Right lobe of liver (tissue), 6 donors: ENCODE results near the gene COL19A1. TPM values are rescaled to one million over a fixed set of nuclear protein-coding genes. Genes with fewer than 3 reads are reported as not detected.

Experiments used
- ATAC-seq, 4 donors: fragments of 200-7000 bp; cut with Tn5 transposase; one replicate each; pipeline ENCODE4 v1.9.1; 2020; ENCODE audit warnings: mild to moderate bottlenecking in 4 of 4, moderate library complexity in 4 of 4
- DNase-seq, 3 donors: peaks; one replicate each; pipeline ENCODE4 v3.0.0-alpha.2; 2020
- H3K27ac ChIP-seq, 3 donors: fragments of 200-600 bp; one replicate each; pipeline ENCODE4 v1.8.0; 2022
- H3K27me3 ChIP-seq, 2 donors: fragments of 200-600 bp; one replicate each; pipeline ENCODE4 v1.8.0; 2022
- H3K36me3 ChIP-seq, 4 donors: fragments of 200-600 bp; sonication (generic) in 1 of 4; one replicate each; pipeline versions ENCODE4 v1.5.1 to v1.8.0; 2017 to 2022; ENCODE audit warnings: control low read depth in 1 of 4
- H3K4me1 ChIP-seq, 4 donors: fragments of 200-600 bp; sonication (generic) in 1 of 4; one replicate each; pipeline versions ENCODE4 v1.5.1 to v1.8.0; 2017 to 2022; ENCODE audit warnings: control low read depth in 1 of 4
- H3K4me3 ChIP-seq, 3 donors: fragments of 200-600 bp; one replicate each; pipeline ENCODE4 v1.8.0; 2022
- H3K9me3 ChIP-seq, 4 donors: fragments of 200-600 bp; sonication (generic) in 1 of 4; one replicate each; pipeline versions ENCODE4 v1.5.1 to v1.8.0; 2017 to 2022; ENCODE audit warnings: control low read depth in 1 of 4
- CTCF ChIP-seq, 4 donors: fragments of 200-600 bp in 3 of 4; fragments of 450-650 bp in 1 of 4; IDR thresholded peaks; one replicate each; pipeline versions ENCODE4 v1.5.1 to v1.8.0; 2016 to 2022; ENCODE audit warnings: antibody characterized with exemption in 4 of 4, mild to moderate bottlenecking in 2 of 4
- POLR2A ChIP-seq: fragments of 450-650 bp; IDR thresholded peaks from one replicate; pipeline ENCODE4 v1.6.1; 2017; ENCODE audit warnings: antibody characterized with exemption, mild to moderate bottlenecking
- WGBS: methylation state at CpG from one replicate; pipeline ENCODE4 v1.1.6; 2018; ENCODE audit warnings: low coverage, low lambda C conversion rate; ENCODE audit not compliant: insufficient coverage; ENCODE audit errors: missing lambda C conversion rate; 5-methylcytosine and 5-hydroxymethylcytosine counted together
- intact Hi-C, 2 donors: fragments of 100-400 bp; cut with DNase I; formaldehyde crosslinking; loops; one replicate each; pipeline versions ENCODE4 v1.11.2 to v1.14.1; 2022
- total RNA-seq, 6 experiments: library from RNA; depleted of rRNA in 2 of 6; stranded (reverse); fragments of >200 nt in 2 of 6; fragmentation: NEBNext Ultra II Directional in 3 of 6; extraction: Animal tissue kit (Norgen Biotek cat#: 25700) in 3 of 6; gene quantifications; one replicate each; pipeline versions ENCODE4 v1.1.0 to v1.2.4, GENCODE V29; 2016 to 2023
- donor health status: DM: no; HTN: yes; CAD: no.
- donor health status: DM: no; HTN: no; CAD: no.
- donor health status: DM: no; HTN: no; CAD: no.
- donor health status: DM: no; HTN: yes; CAD: no.
- donor health status: DM: no; HTN: yes; CAD: no.

Gene COL19A1
- total RNA-seq, 6 experiments from 2014 or later = 0.18 to 0.39 (median 0.27) TPM; not detected in 2

- intact Hi-C loops = no loop called here
- TF ChIP-seq CTCF (IDR thresholded peaks at IDR 0.05) = no peak
- no peak for TF ChIP-seq POLR2A
- H3K4me3 ChIP-seq = no peak overlapping the region
- WGBS = 22% methylated on average over 1 of the region's 1 CpG
- H3K4me1 ChIP-seq = no peaks in the 10 kb centered on the region
- H3K36me3 ChIP-seq = no peaks in the 10 kb centered on the region
- ATAC-seq (no peak), DNase-seq (no peak)
- no peaks in the 10 kb centered on the region for H3K27me3 ChIP-seq
- H3K9me3 ChIP-seq = no peaks in the 10 kb centered on the region
- H3K27ac ChIP-seq = no peak overlapping the region
Measured at GRCh38 chr6:70037445-70037844, 171.1 kb downstream of the COL19A1 start.

DNA sequence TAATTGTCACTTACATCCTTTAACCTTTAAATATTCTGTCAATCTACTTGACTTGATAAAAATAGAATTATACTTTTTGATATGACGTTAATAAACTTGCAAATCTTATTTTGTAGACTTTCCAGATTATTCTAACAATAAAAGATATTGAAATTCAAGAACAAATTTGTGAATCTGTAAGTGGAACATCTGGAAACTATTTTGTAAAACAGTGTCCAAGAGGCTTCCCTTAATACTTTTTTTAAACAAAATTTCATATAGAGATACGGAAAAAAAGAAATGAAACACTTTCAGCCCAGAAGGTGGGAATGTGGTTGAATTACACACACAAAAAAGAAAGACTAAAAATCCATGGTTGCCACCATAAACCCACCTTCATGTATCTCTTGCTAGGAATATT, 174.4 kb downstream of the COL19A1 start:
- no peak for ATAC-seq
- Histone ChIP-seq H3K27ac (no peak overlapping the region), H3K9me3 (no peaks in the 10 kb centered on the region), H3K27me3 (no peaks in the 10 kb centered on the region), H3K4me1 (no peaks in the 10 kb centered on the region), H3K36me3 (no peaks in the 10 kb centered on the region), H3K4me3 (no peak overlapping the region)
- DNase-seq = no peak
- intact Hi-C loops = no loop called here
- WGBS = 58% methylated on average over 2 of the region's 2 CpGs
- TF ChIP-seq CTCF (IDR thresholded peaks at IDR 0.05) = no peak
- TF ChIP-seq POLR2A = no peak

- Histone ChIP-seq H3K4me1 (no peaks in the 10 kb centered on the region), H3K4me3 (no peak overlapping the region), H3K27ac (no peak overlapping the region), H3K36me3 (no peaks in the 10 kb centered on the region), H3K9me3 (no peaks in the 10 kb centered on the region), H3K27me3 (no peaks in the 10 kb centered on the region)
- ATAC-seq (peak in 1 of 4 donors; percentile 47), DNase-seq (no peak)
- TF ChIP-seq POLR2A (no peak), CTCF (IDR thresholded peaks at IDR 0.05) (no peak)
- 10% methylated on average over 1 of the region's 1 CpG for WGBS
- intact Hi-C loops = no loop called here
Measured at GRCh38 chr6:70041411-70041810, 175.1 kb downstream of the COL19A1 start.

DNA sequence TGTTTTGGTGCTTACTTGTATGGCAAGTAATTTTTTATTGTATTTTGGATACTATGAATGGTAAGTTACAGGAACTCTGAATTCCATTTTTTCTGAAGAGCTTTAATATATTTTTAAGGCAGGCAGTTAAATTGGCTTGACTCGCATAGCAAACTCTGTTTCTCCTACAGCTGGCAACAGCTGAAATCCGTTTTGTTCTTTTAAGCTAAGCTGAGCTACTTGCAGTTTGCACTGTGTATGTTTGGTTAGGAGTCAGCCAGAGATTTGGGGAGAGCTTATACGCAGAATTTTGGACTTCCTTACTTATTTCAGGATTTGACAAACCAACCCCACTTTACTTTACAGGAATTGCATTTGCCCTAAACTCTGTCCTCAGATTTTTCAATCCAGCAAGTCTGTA, 179.1 kb downstream of the COL19A1 start:
- ATAC-seq = no peak

More for the DNA sequence above, 179.1 kb downstream of the COL19A1 start:
- intact Hi-C loops = no loop called here
- no peak overlapping the region for H3K4me3 ChIP-seq
- no peaks in the 10 kb centered on the region for H3K4me1 ChIP-seq
- no peak overlapping the region for H3K27ac ChIP-seq
- TF ChIP-seq CTCF (IDR thresholded peaks at IDR 0.05) = no peak
- TF ChIP-seq POLR2A = no peak
- 54% methylated on average over 3 of the region's 3 CpGs for WGBS
- DNase-seq = no peak
- no peaks in the 10 kb centered on the region for H3K27me3 ChIP-seq
- no peaks in the 10 kb centered on the region for H3K9me3 ChIP-seq
- H3K36me3 ChIP-seq = no peaks in the 10 kb centered on the region
